22Rv1 (cell line): ENCODE measurements around the gene SSTR1.

Source experiments
- H3K27ac ChIP-seq: fragments of 450-650 bp; 2 replicates; pipeline ENCODE4 v1.5.1; 2017
- CTCF ChIP-seq: fragments of 450-650 bp; IDR thresholded peaks from 2 replicates; pipeline ENCODE4 v1.5.1; 2017; ENCODE audit warnings: mild to moderate bottlenecking
- ZFX ChIP-seq: fragments of 450-650 bp; IDR thresholded peaks from 2 replicates; pipeline ENCODE4 v1.6.1; 2017; ENCODE audit warnings: antibody characterized with exemption, borderline replicate concordance

SSTR1 gene

DNA sequence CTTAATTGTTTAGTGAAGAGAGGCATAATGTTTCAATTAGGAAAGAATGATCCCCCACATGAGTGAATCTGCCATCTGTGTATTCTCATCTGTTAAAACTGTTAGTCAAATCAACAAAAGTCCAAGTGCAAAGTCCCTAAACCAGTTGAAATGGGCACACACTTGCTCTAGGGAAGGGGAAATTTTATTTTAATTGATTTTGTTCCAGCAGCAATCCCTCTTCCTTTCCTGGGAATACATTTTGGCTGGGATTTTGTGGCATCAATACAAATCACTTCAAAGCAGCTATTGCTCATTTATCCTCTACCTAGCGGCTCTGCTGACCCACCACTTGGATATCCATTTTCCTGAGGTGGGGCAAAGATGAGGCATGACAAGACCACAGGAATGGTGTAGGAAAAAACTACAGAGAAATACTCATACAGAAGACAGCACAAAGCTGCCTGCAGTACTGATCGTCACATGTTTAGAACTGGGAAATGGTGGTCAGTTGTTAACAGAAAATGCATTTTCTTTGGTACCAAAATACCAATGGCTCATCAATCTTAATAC, 9.8 kb upstream of the SSTR1 start:
- TF ChIP-seq CTCF (no peak), ZFX (no peak)
- no peak overlapping the region for H3K27ac ChIP-seq

DNA sequence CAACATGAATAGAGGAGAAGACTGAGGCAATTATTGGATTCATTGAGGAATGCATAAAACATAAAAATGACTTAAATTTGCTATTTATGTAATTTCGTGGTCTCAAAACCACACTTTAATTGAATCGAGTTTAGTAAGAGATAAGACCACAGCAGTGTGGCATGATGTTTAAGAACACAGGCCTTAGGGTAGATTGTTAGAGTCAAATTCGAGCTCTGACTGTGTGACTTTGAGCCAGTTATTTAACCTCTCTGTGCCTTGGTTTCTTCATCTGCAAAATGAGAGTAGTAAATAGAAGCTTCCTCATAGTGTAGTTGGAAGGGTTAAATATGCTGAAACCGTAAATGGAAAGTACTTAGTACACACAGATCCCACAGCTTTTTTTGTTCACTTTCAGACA, 9.3 kb upstream of the SSTR1 start:
- H3K27ac ChIP-seq = no peak overlapping the region
- TF ChIP-seq CTCF = no peak
- no peak for TF ChIP-seq ZFX

DNA sequence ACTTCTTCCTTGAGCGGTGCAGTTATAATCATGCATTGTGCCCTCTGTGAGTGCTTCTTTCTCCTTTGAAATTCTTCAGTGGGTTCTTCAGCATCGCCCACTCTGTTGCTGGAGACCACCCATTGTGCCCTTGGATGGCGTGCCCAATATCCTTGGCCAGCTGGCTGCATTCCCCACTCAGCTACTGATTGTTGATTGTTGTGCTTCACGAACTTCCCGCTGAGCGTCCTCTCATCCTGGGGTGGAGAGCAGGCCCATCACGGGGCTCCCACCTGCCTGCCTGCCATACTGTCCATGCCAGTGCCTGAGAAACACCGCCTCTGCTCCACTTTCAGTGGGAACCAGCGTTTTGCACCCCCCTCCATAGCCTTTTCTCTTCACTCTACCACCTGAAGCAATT, 8.6 kb upstream of the SSTR1 start:
- TF ChIP-seq ZFX = no peak
- no peak for TF ChIP-seq CTCF
- no peak overlapping the region for H3K27ac ChIP-seq

- no peak overlapping the region for H3K27ac ChIP-seq
- no peak for TF ChIP-seq CTCF
- TF ChIP-seq ZFX = no peak
Observed at GRCh38 chr14:38199739-38200138, 8.0 kb upstream of the SSTR1 start.

- TF ChIP-seq ZFX (no peak), CTCF (no peak)
- H3K27ac ChIP-seq = no peak overlapping the region
Observed at GRCh38 chr14:38201137-38201828, 6.4 kb upstream of the SSTR1 start.

DNA sequence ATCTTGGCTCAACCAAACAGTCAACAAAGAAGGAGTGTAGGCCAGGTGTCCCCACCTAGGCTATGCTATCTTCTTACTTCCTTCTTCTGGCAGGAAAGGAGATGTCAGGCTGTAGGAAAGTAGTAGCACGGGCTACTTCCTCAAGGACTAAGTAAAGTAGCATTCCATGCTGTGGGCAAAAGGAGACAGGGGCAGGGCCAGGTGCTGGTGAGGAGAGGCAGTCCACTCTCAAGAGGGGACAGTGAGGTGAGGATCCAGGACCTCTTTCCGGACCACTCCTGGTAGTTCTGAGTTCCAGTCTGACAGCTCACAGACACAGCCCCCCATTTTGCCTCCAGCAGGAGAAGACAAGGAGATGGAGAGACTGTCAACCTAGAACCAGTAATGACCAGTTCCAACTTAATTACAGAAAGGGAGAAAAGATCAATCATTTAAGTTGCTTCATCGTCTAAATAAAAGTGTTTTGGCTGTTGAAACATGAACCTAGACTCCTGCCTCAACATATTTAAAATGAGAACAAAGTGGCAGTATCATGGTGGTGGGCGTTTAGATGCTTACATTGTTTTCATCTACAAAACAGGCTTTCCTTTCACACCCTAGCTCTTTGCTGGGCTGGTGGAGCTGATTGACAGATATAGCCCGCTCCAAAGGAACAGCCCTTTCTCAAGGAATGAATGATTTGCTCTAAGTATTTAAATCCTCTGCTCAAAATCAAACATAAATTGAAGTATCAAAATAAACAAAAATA, 5.1 kb upstream of the SSTR1 start:
- no peak for TF ChIP-seq CTCF
- no peak for TF ChIP-seq ZFX
- no peak overlapping the region for H3K27ac ChIP-seq

- TF ChIP-seq CTCF (no peak), ZFX (no peak)
- H3K27ac ChIP-seq = no peak overlapping the region
Observed at GRCh38 chr14:38203929-38204718, 3.6 kb upstream of the SSTR1 start.
